ENCODE data around the gene ASB10. TPM values are rescaled to one million over a fixed set of nuclear protein-coding genes. Genes with fewer than 3 reads are reported as not detected.

Gene ASB10
- total and polyA plus RNA-seq, 2 donors (not counting 1 experiment from before 2014, with no cell fraction given), result not detected

- Mint-ChIP-seq H3K4me1 (no peaks in the 10 kb centered on the region), H3K9me3 (ENCODE audit: insufficient read depth) (no peaks in the 10 kb centered on the region), H3K27me3 (no peaks in the 10 kb centered on the region), H3K27ac (no peak overlapping the region), H3K4me3 (no peak overlapping the region)
- Histone ChIP-seq H3K9me3 (ENCODE audit: control extremely low read depth in 1 of 3, control insufficient read depth in 2 of 3, insufficient read depth in 1 of 3, low read length in 2 of 3) (no peaks in the 10 kb centered on the region), H3K27me3 (replicated peaks in 1 of 4; ENCODE audit: control extremely low read depth in 1 of 4, control insufficient read depth in 3 of 4, insufficient read depth in 4 of 4, low read length in 3 of 4) (no peaks in the 10 kb centered on the region), H3K4me1 (ENCODE audit: control insufficient read depth in 2 of 2, insufficient read depth in 2 of 2, low read length in 2 of 2) (no peaks in the 10 kb centered on the region), H4K20me1 (ENCODE audit: control insufficient read depth, insufficient read depth, low read length, poor library complexity, severe bottlenecking) (no peaks in the 10 kb centered on the region), H3K36me3 (replicated peaks in 1 of 2; ENCODE audit: control extremely low read depth in 1 of 2, control insufficient read depth in 1 of 2, extremely low read depth in 1 of 2, insufficient read depth in 2 of 2, low read length in 1 of 2) (no peaks in the 10 kb centered on the region), H3K4me3 (ENCODE audit: control extremely low read depth in 1 of 5, extremely low read depth in 1 of 5, insufficient read depth in 1 of 5, low read depth in 2 of 5, low read length in 4 of 5) (no peak overlapping the region), H3K9ac (ENCODE audit: low read length) (no peak overlapping the region), H3K79me2 (ENCODE audit: control insufficient read depth, insufficient read depth, low read length) (no peaks in the 10 kb centered on the region), H3K4me2 (replicated peaks; ENCODE audit: low read depth, low read length, poor library complexity, severe bottlenecking) (no peak overlapping the region), H3K27ac (ENCODE audit: low read length in 2 of 2) (no peak overlapping the region), H2AFZ (ENCODE audit: insufficient read depth, low read depth, low read length, poor library complexity, severe bottlenecking) (no peak overlapping the region)
- DNase-seq, result no peak
- ChIA-PET POLR2A (no interaction called here), CTCF (no interaction called here)
- TF ChIP-seq CTCF (IDR thresholded peaks at IDR 0.05), result no peak
- TF ChIP-seq EZH2 (IDR thresholded peaks at IDR 0.05; ENCODE audit: borderline replicate concordance, insufficient read depth, low read depth, low read length, poor library complexity, severe bottlenecking), result no peak
- intact Hi-C loops (cut with micrococcal nuclease), result no loop called here
- ATAC-seq (ENCODE audit: low read depth), result no peak
- 93% methylated on average over 23 of the region's 28 CpGs for WGBS (ENCODE audit: insufficient coverage)
These were observed 57.7 kb downstream of the ASB10 start for GRCh38 chr7:151129117-151129959.

- no peaks in the 10 kb centered on the region for H3K36me3 ChIP-seq (replicated peaks in 1 of 2; ENCODE audit: control extremely low read depth in 1 of 2, control insufficient read depth in 1 of 2, extremely low read depth in 1 of 2, insufficient read depth in 2 of 2, low read length in 1 of 2)
- no peaks in the 10 kb centered on the region for H3K79me2 ChIP-seq (ENCODE audit: control insufficient read depth, insufficient read depth, low read length)
- ChIA-PET CTCF (no interaction called here), POLR2A (no interaction called here)
- WGBS (ENCODE audit: insufficient coverage), result 57% methylated on average over 4 of the region's 8 CpGs
- Mint-ChIP-seq H3K27ac (no peak overlapping the region), H3K4me1 (peaks cover 3% of the 10 kb centered on the region), H3K9me3 (ENCODE audit: insufficient read depth) (no peaks in the 10 kb centered on the region), H3K4me3 (no peak overlapping the region), H3K27me3 (peaks cover 3% of the 10 kb centered on the region)
- DNase-seq (no peak), ATAC-seq (ENCODE audit: low read depth) (no peak)
- no peaks in the 10 kb centered on the region for H3K9me3 ChIP-seq (ENCODE audit: control extremely low read depth in 1 of 3, control insufficient read depth in 2 of 3, insufficient read depth in 1 of 3, low read length in 2 of 3)
- no peak overlapping the region for H3K4me2 ChIP-seq (replicated peaks; ENCODE audit: low read depth, low read length, poor library complexity, severe bottlenecking)
- H3K27me3 ChIP-seq (replicated peaks in 1 of 4; ENCODE audit: control extremely low read depth in 1 of 4, control insufficient read depth in 3 of 4, insufficient read depth in 4 of 4, low read length in 3 of 4), result no peaks in the 10 kb centered on the region
- no peak overlapping the region for H3K9ac ChIP-seq (ENCODE audit: low read length)
- no peaks in the 10 kb centered on the region for H4K20me1 ChIP-seq (ENCODE audit: control insufficient read depth, insufficient read depth, low read length, poor library complexity, severe bottlenecking)
- peaks cover 0 to 6% of the 10 kb centered on the region in 2 donors for H3K4me1 ChIP-seq (ENCODE audit: control insufficient read depth in 2 of 2, insufficient read depth in 2 of 2, low read length in 2 of 2)
- intact Hi-C loops (cut with micrococcal nuclease), result no loop called here
- H3K27ac ChIP-seq (ENCODE audit: low read length in 2 of 2), result no peak overlapping the region
- no peak overlapping the region for H2AFZ ChIP-seq (ENCODE audit: insufficient read depth, low read depth, low read length, poor library complexity, severe bottlenecking)
- no peak for TF ChIP-seq EZH2 (IDR thresholded peaks at IDR 0.05; ENCODE audit: borderline replicate concordance, insufficient read depth, low read depth, low read length, poor library complexity, severe bottlenecking)
- TF ChIP-seq CTCF (IDR thresholded peaks at IDR 0.05), result no peak
- no peak overlapping the region for H3K4me3 ChIP-seq (ENCODE audit: control extremely low read depth in 1 of 5, extremely low read depth in 1 of 5, insufficient read depth in 1 of 5, low read depth in 2 of 5, low read length in 4 of 5)
These were observed 58.3 kb downstream of the ASB10 start for GRCh38 chr7:151128716-151129115.
